Measurements from ENCODE around the gene PPIG.
"Not testable (repeated sequence)": the region's sequence is repeated elsewhere in the genome, so short reads cannot be mapped to it uniquely, and the experiment has no call there.

PPIG gene

DNA sequence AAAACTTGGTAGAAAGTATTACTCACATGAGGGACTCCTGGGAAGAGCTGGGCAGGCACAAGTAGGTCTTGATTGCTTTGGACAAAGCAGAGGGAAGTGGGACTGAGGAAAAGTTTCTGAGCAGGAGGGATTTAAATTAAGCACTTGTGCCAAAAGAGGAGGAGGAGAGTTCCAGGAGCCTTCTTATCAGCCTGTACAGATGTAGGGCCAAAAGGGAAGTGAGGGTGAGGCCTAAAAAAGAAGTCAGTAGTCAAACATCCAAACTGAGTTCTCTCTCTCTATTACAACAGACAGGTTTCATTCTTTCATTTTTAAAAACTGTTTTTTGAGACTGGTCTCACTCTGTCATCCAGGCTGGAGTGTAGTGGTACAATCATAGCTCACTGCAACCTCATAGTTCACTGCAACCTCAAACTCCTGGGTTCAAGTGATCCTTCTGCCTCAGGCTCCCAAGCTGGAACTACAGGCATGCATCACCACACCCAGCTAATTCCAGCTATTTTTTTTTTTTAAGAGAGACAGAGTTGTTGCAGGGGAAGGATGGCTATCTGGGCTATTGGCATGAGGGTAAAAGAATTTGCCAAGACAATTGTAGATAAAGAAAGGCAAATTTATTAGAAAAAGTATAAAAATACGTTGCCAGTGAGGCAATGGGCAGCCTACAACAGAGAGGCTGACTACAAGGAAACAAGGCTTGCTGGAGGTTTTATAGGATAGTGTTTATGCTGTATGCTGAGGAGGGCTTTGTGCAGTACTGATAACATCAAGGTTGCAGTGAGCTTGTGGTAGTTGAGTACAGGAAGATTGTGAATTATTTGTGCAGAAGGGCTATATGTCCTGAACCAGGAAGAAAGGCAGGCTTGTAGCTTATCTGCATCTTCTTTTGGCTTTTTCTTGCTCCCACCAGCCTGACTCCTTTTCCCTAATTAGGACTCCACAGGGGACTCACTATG, 81.1 kb downstream of the PPIG start:
- no peak for DNase-seq (ENCODE audit: low read depth)

DNA sequence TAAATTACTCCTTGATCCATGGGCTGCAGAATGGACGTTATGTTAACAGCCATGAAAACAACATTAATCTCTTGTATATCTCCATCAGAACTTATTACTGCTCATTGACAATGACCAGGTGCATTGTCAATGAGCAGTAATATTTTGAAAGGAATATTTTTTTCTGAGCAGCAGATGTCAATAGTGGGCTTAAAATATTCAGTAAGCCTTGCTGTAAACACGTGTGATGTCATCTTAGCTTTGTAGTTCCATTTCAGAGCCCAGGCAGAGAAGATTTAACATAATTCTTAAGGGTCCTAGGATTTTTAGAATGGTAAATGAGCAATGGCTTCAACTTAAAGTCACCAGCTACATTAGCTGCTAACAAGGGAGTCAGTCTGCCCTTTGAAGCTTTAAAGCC, 83.4 kb downstream of the PPIG start:
- DNase-seq (ENCODE audit: low read depth): no peak

DNA sequence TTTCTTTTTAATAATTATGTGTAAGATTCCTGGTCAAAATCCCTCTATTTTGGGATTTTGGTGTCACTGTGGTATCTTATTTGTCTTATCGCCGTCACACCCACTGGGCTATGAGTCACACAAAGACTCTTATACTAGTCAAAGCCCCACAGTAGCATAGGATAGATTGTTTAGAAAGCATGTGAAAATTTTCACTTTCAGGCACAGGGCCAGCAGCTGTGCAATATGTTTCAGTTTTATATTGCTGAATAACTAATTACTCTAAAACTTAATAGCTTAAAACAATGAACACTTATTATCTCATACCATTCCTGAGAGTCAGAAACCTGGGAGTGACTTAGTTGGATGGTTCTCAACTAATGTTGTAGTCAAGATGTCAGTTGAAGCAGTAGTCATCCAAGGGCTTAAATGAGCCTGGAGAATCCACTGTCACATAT, 86.1 kb downstream of the PPIG start:
- DNase-seq (ENCODE audit: low read depth): peak; percentile 31

DNA sequence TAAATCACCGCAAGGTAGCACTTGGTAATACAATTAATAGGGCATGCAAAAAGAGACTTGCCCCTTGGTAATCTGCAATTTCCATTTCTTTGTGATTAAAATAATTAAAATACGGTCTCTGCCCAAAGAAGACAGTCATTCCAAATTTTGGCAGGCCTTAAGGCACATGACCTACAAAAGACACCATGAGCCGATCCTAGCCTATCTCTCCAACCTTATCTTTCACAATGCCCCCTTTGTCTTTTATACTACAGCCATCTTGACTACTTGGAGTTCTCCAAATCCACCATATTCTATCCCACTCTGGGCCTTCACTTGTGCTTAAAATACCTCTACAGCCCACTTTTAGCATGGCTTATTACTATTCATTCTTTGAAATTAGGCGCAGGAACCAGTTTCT, 86.8 kb downstream of the PPIG start:
- DNase-seq (ENCODE audit: low read depth): no peak

DNA sequence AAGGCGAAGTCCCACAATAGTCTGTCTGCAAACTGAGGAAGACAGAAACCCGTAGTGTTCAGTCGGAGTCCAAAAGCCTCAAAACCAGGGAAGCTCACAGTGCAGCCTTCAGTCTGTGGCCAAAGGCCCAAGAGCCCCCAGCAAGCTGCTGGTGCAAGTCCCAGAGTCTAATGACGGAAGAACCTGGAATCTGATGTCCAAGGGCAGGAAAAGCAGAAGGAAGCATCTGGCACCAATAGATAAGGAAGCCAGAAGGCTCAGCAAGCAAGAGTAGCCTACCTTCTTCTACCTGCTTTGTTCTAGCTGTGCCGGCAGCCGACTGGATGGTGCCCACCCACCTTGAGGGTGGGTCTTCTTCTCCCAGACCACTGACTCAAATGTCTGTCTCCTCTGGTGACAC, 88.3 kb downstream of the PPIG start:
- DNase-seq (ENCODE audit: low read depth): no peak

DNA sequence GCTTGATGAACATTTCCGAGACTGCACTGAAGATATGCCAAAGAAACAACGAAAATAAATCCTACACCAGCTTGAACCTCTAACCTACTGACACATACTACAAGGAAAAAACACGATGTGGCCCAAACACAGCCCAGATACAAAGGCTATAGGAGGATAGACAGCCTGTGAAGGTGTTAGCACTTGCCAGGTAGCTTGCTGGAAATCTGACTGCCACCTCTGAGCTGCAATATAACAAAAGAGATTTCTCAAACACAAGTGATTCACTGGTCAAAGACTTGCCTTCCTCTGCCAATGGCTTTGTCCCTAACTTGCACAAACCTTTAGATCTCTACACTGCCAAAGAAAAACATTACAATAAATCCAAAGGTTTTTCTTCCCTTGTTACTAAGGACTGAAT, 89.0 kb downstream of the PPIG start:
- DNase-seq (ENCODE audit: low read depth): no peak

DNA sequence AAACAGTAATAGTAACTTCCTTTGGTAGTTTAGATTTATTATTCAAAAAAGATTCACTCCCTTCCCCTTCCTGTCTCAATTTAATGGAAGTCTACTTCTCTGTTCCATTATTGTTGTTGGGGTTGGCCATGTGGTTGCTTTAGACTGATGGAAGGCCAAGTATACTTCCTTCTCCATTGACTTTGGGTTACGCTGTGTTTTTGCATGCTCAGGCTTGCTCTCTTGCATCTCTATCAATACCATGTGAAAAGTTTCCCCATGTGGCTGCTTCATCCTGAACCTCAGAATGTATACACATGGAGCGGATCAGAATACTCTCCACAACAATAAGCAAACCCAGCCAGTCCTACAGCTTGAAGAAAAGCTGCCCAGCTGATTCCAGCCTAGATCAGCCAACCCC, 89.8 kb downstream of the PPIG start:
- no peak for DNase-seq (ENCODE audit: low read depth)

DNA sequence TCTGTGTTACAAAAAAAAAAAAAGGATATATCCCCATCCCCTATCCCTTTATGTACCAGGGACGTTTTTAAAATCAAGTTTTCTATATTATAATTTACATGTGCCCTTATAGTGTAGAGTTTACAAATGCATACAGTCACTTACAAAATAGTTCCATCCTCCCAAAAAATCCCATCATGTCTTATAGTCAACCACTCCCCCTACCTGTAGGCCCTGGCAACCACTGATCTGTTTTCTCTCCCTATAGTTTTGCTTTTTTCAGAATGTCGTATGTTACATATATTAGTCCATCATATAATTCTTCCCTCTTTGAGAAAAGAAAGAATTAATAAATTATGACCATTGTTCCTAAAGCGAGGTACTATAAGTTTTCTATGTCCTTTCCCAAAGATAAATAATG, 92.2 kb downstream of the PPIG start:
- DNase-seq (ENCODE audit: low read depth): peak; percentile 5

DNA sequence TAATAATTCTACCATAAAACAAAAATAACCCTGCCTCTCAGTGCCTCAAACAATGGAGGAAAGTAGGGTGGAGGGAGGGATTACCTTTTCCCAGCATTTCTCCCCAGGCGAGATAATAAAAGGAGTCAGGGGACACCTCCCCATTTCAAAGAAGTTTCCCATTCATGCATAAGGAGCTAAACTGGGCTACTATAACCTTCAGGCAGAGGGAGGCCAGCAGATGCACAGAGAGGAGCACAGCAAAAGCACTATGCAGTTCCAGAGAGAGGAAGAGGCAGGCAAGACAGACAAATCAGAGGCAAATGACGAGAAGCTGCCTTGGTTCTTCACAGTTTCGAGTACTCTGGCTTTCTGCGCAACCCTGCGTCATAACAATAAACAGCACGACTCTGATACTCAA, 92.7 kb downstream of the PPIG start:
- no peak for DNase-seq (ENCODE audit: low read depth)

DNA sequence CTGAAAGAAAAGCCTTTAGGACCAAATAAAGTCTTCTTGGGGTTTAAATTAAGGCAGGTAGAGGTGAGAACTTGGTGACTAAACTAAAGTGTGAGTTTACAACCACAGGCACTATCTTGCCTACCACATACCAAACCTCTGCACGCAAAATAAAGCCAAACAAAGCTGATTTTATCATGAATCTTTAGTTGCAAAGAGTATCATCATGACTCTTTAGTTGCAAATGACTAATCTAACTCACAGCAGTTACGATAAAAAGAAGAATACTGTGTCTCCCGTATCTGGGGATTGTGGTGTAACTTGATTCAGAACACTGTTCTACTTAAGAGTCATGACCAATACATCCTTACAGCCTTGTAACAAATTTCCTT, 98.9 kb downstream of the PPIG start:
- no peak for DNase-seq (ENCODE audit: low read depth)

DNA sequence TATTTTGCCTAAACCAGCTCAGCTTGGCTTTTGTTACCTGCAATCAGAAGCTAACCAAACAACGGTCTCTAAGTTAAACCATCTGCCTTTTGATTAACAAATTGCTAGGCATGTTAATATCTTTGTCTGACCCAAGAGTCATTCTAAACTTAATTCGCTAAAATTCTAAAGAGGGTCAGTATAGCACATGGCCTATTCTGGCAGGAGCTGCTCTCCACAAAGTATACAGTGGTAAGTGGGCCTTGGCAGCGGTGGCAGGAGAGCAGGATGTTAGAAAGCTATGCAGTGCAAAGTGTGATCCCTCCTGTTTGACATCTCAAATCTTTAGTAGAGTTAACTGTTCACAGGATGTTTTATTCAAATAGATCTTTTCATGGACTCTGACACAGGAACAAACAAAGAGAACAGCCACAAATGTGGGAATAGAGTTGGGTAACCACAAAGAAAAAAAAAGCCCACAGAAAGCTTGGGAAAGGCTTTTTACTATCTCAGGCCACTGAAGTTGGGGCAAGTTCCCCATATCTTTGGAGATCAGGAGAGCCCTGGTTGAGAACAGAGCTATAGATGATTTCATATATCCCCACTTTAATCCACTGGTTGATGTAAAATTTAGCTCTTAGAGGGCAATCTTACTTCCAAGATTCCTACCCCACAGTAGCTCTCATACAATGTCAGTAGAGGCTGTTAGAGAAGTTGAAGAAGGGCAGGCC, 99.4 kb downstream of the PPIG start:
- DNase-seq (ENCODE audit: low read depth): no peak

DNA sequence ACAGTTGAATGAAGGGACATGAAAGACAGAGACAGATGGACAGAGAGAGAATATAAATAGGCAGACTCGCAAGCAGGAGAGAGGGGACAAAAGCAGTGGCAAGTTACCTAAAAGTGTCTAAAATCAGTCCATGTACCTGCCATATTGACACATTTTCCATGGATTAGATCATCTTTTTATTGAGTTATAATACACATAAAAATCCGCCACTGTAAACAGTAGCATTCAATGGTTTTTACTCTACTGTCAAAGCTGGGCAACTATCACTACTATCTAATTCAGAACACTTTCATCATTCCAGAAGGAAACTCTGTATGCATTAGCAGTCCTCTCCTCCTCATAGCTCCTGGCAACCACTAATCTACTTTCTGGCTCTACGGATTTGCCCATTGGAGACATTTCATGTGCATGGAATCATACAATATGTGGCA, 100.0 kb downstream of the PPIG start:
- no peak for DNase-seq (ENCODE audit: low read depth)

DNA sequence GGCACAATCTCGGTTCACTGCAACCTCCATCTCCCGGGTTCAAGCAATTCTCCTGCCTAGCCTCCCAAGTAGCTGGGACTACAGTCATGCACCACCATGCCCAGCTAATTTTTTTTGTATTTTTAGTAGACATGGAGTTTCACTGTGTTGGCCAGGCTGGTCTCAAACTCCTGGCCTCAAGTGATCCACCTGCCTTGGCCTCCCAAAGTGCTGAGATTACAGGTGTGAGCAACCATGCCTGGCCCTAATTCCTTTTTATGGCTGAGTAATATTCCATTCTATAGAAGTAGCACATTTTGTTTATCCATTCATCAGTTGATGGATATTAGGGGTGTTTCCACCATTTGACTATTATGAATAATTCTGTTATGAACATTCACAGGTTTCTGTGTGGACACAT, 100.6 kb downstream of the PPIG start:
- not testable (repeated sequence) for DNase-seq (ENCODE audit: low read depth)

DNA sequence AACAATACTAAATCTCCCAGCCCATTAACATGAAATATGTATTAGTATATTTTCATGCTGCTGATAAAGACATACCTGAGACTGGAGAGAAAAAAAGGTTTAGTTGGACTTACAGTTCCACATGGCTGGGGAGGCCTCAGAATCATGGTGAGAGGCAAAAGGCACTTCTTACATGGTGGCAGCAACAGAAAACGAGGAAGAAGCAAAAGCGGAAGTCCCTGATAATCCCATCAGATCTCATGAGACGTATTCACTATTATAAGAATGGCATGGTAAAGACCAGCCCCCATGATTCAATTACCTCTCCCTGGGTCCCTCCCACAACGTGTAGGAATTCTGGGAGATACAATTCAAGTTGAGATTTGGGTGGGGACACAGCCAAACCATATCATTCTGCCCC, 102.7 kb downstream of the PPIG start:
- DNase-seq (ENCODE audit: low read depth): not testable (repeated sequence)

DNA sequence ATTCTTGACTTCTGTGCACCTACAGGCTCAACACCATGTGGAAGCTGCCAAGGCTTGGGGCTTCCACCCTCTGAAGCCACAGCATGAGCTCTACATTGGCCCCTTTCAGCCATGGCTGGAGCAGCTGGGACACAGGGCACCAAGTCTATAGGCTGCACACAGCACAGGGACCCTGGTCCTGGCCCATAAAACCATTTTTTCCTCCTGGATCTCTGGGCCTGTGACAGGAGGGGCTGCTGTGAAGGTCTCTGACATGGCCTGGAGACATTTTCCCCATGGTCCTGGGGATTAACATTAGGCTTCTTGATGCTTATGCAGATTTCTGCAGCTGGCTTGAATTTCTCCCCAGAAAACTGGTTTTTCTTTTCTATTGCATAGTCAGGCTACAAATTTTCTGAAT, 103.8 kb downstream of the PPIG start:
- DNase-seq (ENCODE audit: low read depth): not testable (repeated sequence)

DNA sequence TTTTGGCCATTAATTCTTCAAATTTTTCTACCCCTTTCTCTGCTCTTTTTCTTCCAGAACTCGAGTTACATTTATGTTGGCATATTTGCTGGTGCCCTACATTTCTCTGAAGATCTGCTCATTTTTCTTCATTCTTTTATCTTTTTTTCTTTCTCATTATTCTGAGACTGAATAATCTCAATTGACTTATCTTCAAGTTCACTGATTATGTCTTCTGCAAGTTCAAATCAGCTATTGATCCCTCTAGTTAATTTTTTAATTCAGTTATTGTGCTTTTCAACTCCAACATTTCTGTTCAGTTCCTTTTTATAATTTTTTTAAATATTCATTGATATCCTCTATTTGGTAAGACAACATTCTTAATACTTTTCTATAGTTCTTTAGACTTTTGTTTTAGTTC, 106.8 kb downstream of the PPIG start:
- no peak for DNase-seq (ENCODE audit: low read depth)
